Limb (tissue), 2 donors: ENCODE measurements around the gene E2F7.

Source experiments
- DNase-seq, 2 donors: peaks; one replicate each; pipeline ENCODE4 v3.0.0-alpha.2; 2016; ENCODE audit errors: extremely low spot score in 2 of 2

The E2F7 gene

GRCh38 chr12:77070382-77070781 lies 5.0 kb upstream of the E2F7 start:
- no peak for DNase-seq

DNA sequence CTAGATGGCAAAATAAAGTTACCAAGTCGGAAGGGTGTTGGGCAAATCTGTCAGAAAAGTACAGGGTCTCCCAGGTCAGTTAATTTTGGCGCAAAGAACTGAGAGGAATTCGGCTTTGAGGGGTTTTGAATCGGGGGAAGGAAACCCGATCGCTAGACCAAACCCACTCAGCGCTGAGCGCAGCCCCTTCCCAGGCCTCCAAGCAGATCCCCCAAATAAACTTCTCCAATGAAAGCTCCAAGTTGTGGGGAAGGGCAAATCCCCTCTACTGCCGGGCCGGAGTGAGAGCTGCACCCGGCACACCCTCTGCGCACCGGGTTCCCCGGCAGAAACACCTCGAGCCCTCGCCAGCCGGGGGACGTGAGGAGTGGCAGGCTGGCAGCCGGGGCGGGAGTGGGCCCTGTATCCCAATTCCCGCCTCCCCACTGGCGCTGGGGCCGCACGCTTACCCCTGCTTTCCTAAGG lies 441 bp downstream of the E2F7 start:
- peak in 1 of 2 donors; percentile 34 for DNase-seq

- no peak for DNase-seq
Observed at GRCh38 chr12:77062846-77063461, 2.4 kb downstream of the E2F7 start.

- DNase-seq, result no peak
Observed at GRCh38 chr12:77062396-77062795, 3.0 kb downstream of the E2F7 start.

DNA sequence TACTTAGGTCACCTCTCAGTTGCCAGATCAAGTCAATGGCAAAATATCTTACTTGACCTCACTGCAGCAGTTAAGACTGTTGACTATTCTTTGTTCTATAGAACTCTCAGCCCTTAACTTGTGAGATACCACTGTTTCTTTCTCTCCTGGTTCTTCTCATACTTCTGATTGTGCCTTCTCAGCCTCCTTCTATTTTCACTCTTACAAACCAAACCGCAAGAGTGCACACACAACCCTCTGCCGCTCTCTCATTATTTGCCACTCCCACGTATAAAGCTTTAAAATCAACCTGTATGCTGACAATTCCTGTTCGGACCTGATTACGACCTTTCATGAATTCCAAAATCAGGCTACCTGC lies 4.5 kb downstream of the E2F7 start:
- no peak for DNase-seq

GRCh38 chr12:77060136-77060882 lies 5.1 kb downstream of the E2F7 start:
- DNase-seq, result no peak

GRCh38 chr12:77058740-77059139 lies 6.6 kb downstream of the E2F7 start:
- DNase-seq, result no peak

- DNase-seq, result no peak
Observed at GRCh38 chr12:77054851-77055250, 10.5 kb downstream of the E2F7 start.

GRCh38 chr12:77053259-77053658 lies 12.1 kb downstream of the E2F7 start:
- DNase-seq, result no peak

GRCh38 chr12:77049767-77050353 lies 15.5 kb downstream of the E2F7 start:
- peak in 1 of 2 donors; percentile 71 for DNase-seq

DNA sequence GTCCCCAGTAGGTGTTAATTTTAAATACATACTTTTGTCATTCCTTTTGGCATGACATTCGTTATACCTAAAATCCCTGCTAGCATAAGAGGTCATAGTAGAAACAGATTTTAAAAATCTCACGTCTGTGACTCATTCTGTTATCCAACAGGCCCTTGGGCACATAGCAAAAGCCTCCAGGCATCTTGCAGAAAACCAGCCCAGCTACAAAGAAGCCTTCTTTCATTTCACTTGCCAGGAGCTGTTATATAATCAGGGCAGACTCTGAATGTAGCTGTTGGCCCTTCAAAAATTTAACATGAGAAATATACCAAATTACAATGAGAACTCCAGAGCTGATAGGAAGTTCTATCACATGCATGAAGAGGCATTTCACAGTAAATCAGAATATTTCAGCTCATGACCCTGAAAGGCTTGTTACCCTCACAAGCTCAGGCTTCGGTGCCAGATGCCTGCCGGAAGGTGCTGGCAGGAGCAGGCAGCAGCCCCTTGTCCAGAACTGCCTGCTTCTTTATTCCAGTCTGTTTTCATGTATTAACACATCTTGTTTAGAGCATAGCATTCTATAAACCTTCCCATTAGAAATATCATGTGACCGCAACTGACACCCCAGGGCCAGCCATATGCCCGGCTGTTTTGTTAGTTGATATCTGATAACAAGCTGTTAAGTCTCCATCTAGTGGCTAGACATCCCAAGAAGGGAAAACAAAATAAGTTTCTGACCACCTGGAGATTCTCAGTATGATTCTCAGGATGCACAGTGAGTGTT lies 17.8 kb downstream of the E2F7 start:
- DNase-seq, result no peak

GRCh38 chr12:77046468-77046867 lies 18.9 kb downstream of the E2F7 start:
- no peak for DNase-seq

DNA sequence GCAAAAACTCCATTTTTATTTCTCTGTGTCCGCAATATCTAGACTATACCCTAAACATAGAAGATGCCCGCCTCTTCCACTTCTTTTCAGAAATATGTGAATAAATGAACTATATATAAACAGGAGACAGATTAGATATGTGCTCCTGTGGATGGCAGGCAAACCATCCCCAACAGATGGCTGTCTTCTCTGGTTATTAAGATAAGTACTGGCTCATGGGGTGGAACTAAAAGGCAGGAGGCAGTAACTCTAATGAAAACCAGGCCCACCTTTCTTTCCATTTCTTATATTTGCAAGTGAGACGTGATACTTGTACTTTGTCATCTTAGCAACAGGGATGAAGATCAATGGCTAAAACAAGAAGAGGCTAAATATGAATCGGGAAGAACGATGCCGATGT lies 20.2 kb downstream of the E2F7 start:
- DNase-seq, result no peak

DNA sequence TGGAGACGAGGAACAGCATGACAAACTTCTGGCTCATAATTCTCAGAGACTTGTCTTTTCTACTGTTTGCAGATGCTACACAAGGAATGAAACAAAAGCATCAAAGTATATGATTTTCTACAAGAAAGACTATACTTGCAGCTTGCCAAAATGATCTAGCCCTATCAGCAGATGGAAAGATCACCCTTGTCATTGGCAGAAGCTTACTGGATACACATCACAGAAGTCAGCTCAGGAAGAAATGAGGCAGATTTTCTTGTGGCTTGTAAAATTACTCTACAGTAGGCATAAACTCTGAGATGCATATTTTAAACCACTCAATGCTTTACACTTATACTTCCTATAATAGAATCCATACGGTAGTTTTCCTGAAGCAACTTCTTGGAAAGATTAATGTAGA lies 20.6 kb downstream of the E2F7 start:
- no peak for DNase-seq

DNA sequence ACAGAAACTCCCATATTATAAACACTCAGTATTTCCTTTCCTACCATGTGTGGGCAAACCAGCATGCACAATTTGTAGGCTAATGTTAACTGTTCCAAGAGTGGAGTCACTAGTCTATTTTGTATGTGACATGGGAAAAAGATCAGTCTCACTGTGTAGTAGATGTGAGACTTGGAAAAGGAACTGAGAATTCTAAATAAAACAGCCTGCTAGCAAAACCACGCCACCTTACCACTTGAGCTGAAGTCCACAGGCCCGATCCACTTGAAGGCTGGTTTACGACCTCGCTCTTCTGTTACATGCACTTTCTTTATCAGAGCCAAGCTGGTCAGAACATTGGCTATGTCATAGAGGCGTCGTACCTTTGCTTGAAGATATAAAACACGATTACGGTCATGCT lies 22.5 kb downstream of the E2F7 start:
- no peak for DNase-seq

DNA sequence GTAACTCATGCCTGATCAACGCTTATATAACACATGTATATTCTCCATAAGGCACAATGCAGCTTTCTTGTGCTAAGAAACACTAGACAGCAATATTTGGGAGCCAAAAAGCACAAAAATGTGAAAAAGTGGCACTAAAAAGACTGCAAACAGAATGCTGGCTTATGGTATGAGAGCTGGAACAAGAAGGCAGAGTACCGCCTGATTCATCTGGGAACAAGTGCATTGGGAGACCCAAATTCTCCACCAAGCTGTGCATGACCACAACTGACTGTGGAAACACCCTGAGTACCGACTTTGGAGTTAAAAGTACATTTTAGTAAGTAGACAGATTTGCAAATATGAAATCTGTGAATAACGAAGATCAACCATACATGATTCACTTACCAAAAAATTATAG lies 25.1 kb downstream of the E2F7 start:
- DNase-seq, result no peak

DNA sequence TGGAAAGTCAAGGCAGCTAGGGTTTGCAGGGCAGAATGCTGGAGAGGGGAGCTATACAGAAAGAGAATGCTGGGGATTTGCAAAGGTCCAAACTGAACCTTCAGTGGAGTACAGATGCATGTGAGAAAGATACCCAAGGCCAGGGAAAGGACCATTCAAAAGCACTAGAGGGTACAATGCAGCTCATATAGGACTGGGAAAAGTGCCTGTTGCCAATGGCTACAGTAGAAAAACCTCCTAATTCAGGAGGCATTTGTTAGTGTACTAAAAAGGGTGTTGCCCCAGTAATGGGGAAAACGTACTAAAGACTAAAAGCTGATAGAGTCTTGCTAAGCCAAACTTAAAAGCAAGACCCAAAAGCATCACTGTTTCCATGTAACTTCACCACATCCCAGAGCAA lies 30.1 kb downstream of the E2F7 start:
- DNase-seq, result no peak

GRCh38 chr12:77033658-77034536 lies 31.5 kb downstream of the E2F7 start:
- DNase-seq, result no peak

DNA sequence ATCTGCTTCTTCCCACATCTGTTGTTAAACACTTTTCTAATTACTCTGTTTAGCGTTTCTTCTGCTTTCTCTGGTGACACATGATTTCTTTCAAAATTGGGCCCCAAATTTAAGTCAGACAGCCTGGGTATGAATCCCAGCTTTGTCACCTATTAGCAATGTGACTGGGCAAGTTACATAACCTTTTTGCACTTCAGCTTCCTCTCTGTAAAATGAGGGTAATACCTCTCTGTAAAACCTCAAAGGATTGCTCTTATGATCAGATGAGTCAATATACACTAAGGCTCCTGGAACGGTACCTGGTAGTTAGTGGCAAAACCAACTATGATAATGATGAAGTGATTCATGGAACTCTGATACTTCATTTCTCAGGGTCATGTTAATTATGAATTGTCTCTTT lies 33.0 kb downstream of the E2F7 start:
- DNase-seq, result no peak

GRCh38 chr12:77031745-77032144 lies 33.6 kb downstream of the E2F7 start:
- DNase-seq, result no peak

- no peak for DNase-seq
Observed at GRCh38 chr12:77025782-77026314, 39.5 kb downstream of the E2F7 start.
